A673 (cell line): ENCODE data around the gene SLC11A1.

Experiments
- EZH2 ChIP-seq: fragments of 200-600 bp; sonication (generic); IDR thresholded peaks from 2 replicates; pipeline ENCODE4 v1.6.1; 2017; ENCODE audit warnings: borderline replicate concordance, low read depth, mild to moderate bottlenecking, mixed read lengths, antibody characterized with exemption, low read length; ENCODE audit not compliant: poor library complexity, severe bottlenecking
- TF ChIP-seq, protein P1 (sequence below): fragments of 300-800, 200-600 bp; sonication (generic); conservative IDR thresholded peaks from 2 replicates; pipeline ENCODE4 v1.5.1; 2017; ENCODE audit warnings: low read depth, mild to moderate bottlenecking, antibody characterized with exemption, low read length, moderate library complexity, mixed read lengths

DNA sequence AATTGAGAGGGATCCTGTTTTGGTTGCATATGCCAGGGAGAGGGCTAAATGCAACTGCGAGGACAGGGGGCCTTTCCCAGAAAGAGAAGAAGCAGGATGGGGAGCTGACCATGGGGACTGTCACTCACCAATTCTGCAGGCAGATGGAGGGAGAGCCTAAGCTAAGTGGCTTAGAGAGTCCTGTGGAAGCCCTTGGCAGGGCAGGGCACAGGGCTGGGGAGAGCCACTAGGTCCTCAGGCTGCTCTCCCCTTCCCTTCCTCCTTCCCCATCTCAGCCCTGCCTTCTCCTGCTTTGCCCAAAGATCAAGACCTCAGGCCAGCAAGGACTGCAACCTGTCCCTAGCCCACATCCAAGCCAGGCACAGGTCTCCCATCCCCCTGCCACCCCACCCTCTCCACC lies 49.8 kb upstream of the SLC11A1 start:
- TF ChIP-seq, protein P1, sequence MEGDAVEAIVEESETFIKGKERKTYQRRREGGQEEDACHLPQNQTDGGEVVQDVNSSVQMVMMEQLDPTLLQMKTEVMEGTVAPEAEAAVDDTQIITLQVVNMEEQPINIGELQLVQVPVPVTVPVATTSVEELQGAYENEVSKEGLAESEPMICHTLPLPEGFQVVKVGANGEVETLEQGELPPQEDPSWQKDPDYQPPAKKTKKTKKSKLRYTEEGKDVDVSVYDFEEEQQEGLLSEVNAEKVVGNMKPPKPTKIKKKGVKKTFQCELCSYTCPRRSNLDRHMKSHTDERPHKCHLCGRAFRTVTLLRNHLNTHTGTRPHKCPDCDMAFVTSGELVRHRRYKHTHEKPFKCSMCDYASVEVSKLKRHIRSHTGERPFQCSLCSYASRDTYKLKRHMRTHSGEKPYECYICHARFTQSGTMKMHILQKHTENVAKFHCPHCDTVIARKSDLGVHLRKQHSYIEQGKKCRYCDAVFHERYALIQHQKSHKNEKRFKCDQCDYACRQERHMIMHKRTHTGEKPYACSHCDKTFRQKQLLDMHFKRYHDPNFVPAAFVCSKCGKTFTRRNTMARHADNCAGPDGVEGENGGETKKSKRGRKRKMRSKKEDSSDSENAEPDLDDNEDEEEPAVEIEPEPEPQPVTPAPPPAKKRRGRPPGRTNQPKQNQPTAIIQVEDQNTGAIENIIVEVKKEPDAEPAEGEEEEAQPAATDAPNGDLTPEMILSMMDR, result no peak
- TF ChIP-seq EZH2, result no peak
